ENCODE measurements around the gene BFSP2.
A peak's percentile ranks its signal among the peaks of the same experiment; 100 is the strongest.

Gene BFSP2

DNA sequence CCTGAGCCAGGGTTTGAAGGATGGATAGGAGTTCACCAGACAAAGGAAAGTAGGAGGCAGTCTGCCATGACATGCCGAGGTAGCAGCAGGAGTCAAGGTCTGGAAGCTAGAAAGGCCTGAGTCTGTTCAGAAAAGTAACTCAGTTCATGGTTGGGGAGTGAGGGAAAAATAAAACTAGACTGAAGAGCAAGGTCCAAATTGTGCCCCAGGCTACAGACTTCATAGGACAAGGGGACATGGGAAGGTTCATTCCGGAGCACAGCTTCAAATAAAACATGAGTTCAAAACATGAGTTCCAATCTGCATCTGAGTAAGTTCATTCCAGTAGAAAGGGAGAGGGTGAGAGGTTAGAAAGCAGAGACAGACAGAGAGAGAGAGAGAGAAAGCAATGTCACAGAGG lies 39.7 kb downstream of the BFSP2 start:
- POLR2A ChIA-PET (ENCODE audit: low non-redundant PET): no interaction called here
- no peak overlapping the region for H3K27ac ChIP-seq
- CTCF ChIA-PET: no interaction called here
- TF ChIP-seq, protein P1, sequence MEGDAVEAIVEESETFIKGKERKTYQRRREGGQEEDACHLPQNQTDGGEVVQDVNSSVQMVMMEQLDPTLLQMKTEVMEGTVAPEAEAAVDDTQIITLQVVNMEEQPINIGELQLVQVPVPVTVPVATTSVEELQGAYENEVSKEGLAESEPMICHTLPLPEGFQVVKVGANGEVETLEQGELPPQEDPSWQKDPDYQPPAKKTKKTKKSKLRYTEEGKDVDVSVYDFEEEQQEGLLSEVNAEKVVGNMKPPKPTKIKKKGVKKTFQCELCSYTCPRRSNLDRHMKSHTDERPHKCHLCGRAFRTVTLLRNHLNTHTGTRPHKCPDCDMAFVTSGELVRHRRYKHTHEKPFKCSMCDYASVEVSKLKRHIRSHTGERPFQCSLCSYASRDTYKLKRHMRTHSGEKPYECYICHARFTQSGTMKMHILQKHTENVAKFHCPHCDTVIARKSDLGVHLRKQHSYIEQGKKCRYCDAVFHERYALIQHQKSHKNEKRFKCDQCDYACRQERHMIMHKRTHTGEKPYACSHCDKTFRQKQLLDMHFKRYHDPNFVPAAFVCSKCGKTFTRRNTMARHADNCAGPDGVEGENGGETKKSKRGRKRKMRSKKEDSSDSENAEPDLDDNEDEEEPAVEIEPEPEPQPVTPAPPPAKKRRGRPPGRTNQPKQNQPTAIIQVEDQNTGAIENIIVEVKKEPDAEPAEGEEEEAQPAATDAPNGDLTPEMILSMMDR (conservative IDR thresholded peaks at IDR 0.05; ENCODE audit: low read depth): no peak
- DNase-seq (ENCODE audit: low spot score): no peak

DNA sequence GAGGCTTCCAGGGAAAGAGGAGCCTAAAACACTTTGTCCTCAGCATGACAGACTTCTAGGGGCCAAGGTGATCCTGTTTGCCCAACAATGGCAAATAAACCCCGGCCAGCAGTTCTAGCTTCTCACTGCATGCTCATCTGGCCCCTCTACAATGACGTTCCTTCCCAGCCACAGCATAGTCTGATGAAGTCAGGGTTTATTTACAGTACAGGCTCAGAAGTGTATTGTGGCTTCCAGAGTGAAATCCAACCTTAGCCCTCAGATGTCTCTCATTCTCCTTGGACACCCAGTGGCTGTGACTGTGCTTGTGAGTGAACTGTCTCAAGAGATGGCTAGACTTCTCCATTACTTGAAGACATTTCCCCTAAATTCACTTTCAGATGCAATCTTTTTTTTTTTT lies 40.8 kb downstream of the BFSP2 start:
- ChIA-PET CTCF (no interaction called here), POLR2A (ENCODE audit: low non-redundant PET) (no interaction called here)
- DNase-seq (ENCODE audit: low spot score): no peak
- H3K27ac ChIP-seq: no peak overlapping the region
- TF ChIP-seq, protein P1 (conservative IDR thresholded peaks at IDR 0.05; ENCODE audit: low read depth): no peak

DNA sequence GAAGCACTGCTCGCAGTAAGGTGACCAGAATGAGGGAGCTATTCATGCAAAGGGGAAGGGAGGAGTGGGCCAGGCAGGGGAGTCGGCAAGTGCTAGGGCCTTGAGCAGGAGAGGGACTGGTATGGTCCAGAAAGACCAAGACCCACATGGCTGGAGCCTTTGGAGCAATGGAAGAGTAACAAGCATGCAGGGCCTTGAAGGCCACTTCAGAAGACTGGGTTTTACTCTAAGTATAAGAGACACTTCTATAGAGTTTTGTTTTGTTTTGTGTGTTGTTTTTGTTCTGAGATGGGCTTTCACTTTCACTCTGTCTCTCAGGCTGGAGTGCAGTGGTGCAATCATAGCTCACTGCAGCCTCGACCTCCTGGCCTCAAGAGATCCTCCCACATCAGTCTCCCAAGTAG lies 42.0 kb downstream of the BFSP2 start:
- ChIA-PET CTCF (interaction anchor here (0.5 kb wide), 1 partner anchor 16 kb away, joined by 5 read pairs; no protein-coding TSS in a partner anchor), POLR2A (ENCODE audit: low non-redundant PET) (no interaction called here)
- TF ChIP-seq, protein P1 (conservative IDR thresholded peaks at IDR 0.05; ENCODE audit: low read depth): no peak
- DNase-seq (ENCODE audit: low spot score): no peak
- no peak overlapping the region for H3K27ac ChIP-seq

- ChIA-PET POLR2A (ENCODE audit: low non-redundant PET) (no interaction called here), CTCF (no interaction called here)
- TF ChIP-seq, protein P1 (conservative IDR thresholded peaks at IDR 0.05; ENCODE audit: low read depth): no peak
- DNase-seq (ENCODE audit: low spot score): no peak
- no peak overlapping the region for H3K27ac ChIP-seq
Measured at GRCh38 chr3:133442518-133442917, 42.7 kb downstream of the BFSP2 start.

DNA sequence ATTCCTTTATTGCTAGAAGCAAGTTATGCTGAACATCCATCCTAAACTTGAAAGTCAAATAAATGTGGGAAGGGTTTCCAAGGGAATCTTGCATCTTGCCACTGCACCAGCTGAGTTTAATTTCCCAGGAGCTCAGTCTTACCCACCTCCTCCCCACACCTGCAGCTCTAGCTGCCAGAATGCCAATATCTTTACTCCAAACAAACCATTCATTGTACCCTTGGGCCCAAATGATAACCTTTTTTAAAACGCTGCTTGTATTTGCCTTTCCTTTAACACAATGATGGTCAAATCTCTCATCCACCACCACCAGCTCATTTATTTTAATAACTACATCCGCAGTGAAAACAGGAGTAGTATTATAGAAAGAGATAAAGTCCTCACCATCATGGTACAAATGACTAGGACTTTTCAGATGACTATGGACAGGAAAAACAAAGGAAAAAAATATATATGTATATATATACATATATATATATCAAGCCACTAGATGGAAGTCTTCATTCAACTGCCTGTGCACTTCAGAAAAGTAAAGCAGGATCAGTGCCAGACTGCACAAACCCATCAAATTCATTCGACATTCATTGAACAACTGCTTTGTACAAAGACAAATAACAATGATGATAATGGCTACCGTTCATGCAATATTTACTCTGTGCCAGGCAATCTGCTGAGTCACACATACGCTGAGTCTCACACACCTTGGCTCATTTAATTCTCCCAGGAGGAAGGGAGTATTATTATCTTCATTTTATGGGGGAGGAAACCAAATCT lies 44.0 kb downstream of the BFSP2 start:
- DNase-seq (ENCODE audit: low spot score): peak; percentile 68
- ChIA-PET CTCF (interaction anchor here (0.7 kb wide), 1 partner anchor 718 kb away, joined by 4 read pairs; no protein-coding TSS in a partner anchor), POLR2A (ENCODE audit: low non-redundant PET) (no interaction called here)
- no peak overlapping the region for H3K27ac ChIP-seq
- TF ChIP-seq, protein P1 (conservative IDR thresholded peaks at IDR 0.05; ENCODE audit: low read depth): no peak

DNA sequence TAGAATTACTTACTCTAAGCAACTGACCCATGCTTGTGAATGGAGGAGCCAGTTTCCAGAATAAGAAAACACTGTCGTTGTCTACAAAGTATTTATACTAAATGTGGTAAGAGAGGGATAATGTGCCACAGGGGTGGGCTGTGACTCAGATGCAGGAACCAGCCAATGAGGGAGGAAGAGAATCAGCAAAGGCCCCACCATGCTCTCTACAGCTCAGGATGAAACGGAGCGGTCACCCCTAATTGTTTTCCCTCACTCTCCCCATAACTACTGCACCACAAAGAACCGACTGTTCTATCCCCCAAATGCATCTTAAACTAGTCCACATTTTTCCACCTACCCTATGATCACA lies 44.5 kb downstream of the BFSP2 start:
- no peak overlapping the region for H3K27ac ChIP-seq
- ChIA-PET CTCF (no interaction called here), POLR2A (ENCODE audit: low non-redundant PET) (no interaction called here)
- DNase-seq (ENCODE audit: low spot score): no peak
- TF ChIP-seq, protein P1 (conservative IDR thresholded peaks at IDR 0.05; ENCODE audit: low read depth): no peak
